K562 (cell line): ENCODE data around the gene NR0B2. TPM values are rescaled to one million over a fixed set of nuclear protein-coding genes. Genes with fewer than 3 reads are reported as not detected.

Experiments
- BCLAF1 ChIP-seq, 2 experiments: fragments of 450-650 bp in 1 of 2; IDR thresholded peaks; 2 replicates each; pipeline ENCODE4 v1.6.1; 2011 to 2017; ENCODE audit warnings: low read depth in 2 of 2, antibody characterized with exemption in 1 of 2, borderline replicate concordance in 1 of 2, low read length in 1 of 2, mild to moderate bottlenecking in 1 of 2, mixed read lengths in 1 of 2; ENCODE audit not compliant: control insufficient read depth in 1 of 2
- ELK1 ChIP-seq: sonication (generic); formaldehyde crosslinking; IDR thresholded peaks from 2 replicates; pipeline ENCODE4 v1.8.1; 2022; ENCODE audit warnings: missing genetic modification reagents
- FIP1L1 ChIP-seq: fragments of 200-400 bp; formaldehyde crosslinking; IDR thresholded peaks from 2 replicates; pipeline ENCODE4 v1.6.1; 2018; ENCODE audit warnings: mild to moderate bottlenecking, low read depth, low read length; ENCODE audit not compliant: poor library complexity, severe bottlenecking
- FOXM1 ChIP-seq, 2 experiments: fragments of 450-650 bp in 1 of 2; sonication (generic) in 1 of 2; formaldehyde crosslinking in 1 of 2; IDR thresholded peaks; 2 replicates each; pipeline versions ENCODE4 v1.6.1 to v1.9.0; 2017 to 2022; ENCODE audit warnings: low read depth in 2 of 2, mild to moderate bottlenecking in 2 of 2, missing genetic modification reagents in 1 of 2, moderate library complexity in 1 of 2
- HMGXB4 ChIP-seq: sonication (generic); formaldehyde crosslinking; IDR thresholded peaks from 2 replicates; pipeline ENCODE4 v1.8.1; 2023; ENCODE audit warnings: mild to moderate bottlenecking, missing genetic modification reagents
- ID3 ChIP-seq, 2 experiments: fragments of 250-450 bp in 1 of 2; fragments of 450-650 bp in 1 of 2; sonication (Bioruptor Pico) in 1 of 2; IDR thresholded peaks; 2 replicates each; pipeline versions ENCODE4 v1.6.1 to v1.8.0; 2016 to 2021; ENCODE audit warnings: mild to moderate bottlenecking in 2 of 2, moderate library complexity in 2 of 2, missing compliant biosample characterization in 1 of 2, missing genetic modification characterization in 1 of 2
- RFX7 ChIP-seq: fragments of 250-450 bp; sonication (Bioruptor Pico); IDR thresholded peaks from 2 replicates; pipeline ENCODE4 v1.5.1; 2021; ENCODE audit warnings: mild to moderate bottlenecking
- ZBTB11 ChIP-seq, 3 experiments: fragments of 200-800 bp in 1 of 3; fragments of 250-450 bp in 1 of 3; fragments of 450-650 bp in 1 of 3; sonication (Bioruptor Pico) in 1 of 3; sonication (Bioruptor generic) in 1 of 3; formaldehyde crosslinking in 1 of 3; IDR thresholded peaks; 2 replicates each; pipeline versions ENCODE4 v1.6.1 to v1.8.0; 2016 to 2022; ENCODE audit warnings: mild to moderate bottlenecking in 2 of 3, missing genetic modification characterization in 2 of 3, missing compliant biosample characterization in 1 of 3, moderate library complexity in 1 of 3
- ZFP36 ChIP-seq: fragments of 150-350 bp; IDR thresholded peaks from 2 replicates; pipeline ENCODE4 v1.6.1; 2018; ENCODE audit warnings: low read length, low read depth; ENCODE audit not compliant: partially characterized antibody
- ZNF76 ChIP-seq: fragments of 250-450 bp; sonication (Bioruptor Pico); IDR thresholded peaks from 2 replicates; pipeline ENCODE4 v1.4.0; 2020; ENCODE audit warnings: mild to moderate bottlenecking, moderate library complexity, borderline replicate concordance
- polyA plus RNA-seq, 8 experiments: library from polyadenylated mRNA; depleted of rRNA in 4 of 8; stranded (reverse) in 5 of 8; unstranded in 3 of 8; fragments of >200 nt; fragmentation: Nextera tagmentation in 2 of 8; fragmentation: Illumina TruSeq in 1 of 8; extraction: Ambion mirVana in 2 of 8; extraction: Trizol in 1 of 8; gene quantifications; 2 replicates each; pipeline versions ENCODE4 v1.2.1 to v1.2.3, GENCODE V29; 2011 to 2014; ENCODE audit warnings: inconsistent platforms in 1 of 8, missing spikeins in 1 of 8
- total RNA-seq, 7 experiments: library from RNA; depleted of rRNA in 6 of 7; stranded (reverse); fragments of >200 nt in 6 of 7; fragmentation: Illumina TruSeq in 2 of 7; extraction: Trizol in 2 of 7; gene quantifications; 2 replicates each; pipeline versions ENCODE4 v1.2.1 to v1.2.3, GENCODE V29; 2011 to 2021; ENCODE audit warnings: low replicate concordance in 1 of 7

NR0B2 gene
- total and polyA plus RNA-seq, 9 of the 15 experiments (the other 6 are each of a cell fraction or from before 2014, with no cell fraction given), result not detected

GRCh38 chr1:26874896-26875295 is 38.9 kb downstream of the NR0B2 start (continued):
- TF ChIP-seq HMGXB4 (CRISPR knock-in tag) (no peak), ELK1 (no peak), BCLAF1 (IDR thresholded peaks at IDR 0.05; ENCODE audit: borderline replicate concordance in 1 of 2, control insufficient read depth in 1 of 2, low read depth in 2 of 2, low read length in 1 of 2) (no peak), ZBTB11 (CRISPR knock-in tag; IDR thresholded peaks at IDR 0.05) (no peak), ZNF76 (no peak), ID3 (CRISPR knock-in tag; IDR thresholded peaks at IDR 0.05) (no peak), ID3 (tag; IDR thresholded peaks at IDR 0.05) (no peak), RFX7 (CRISPR knock-in tag) (no peak), FIP1L1 (no peak), FOXM1 (IDR thresholded peaks at IDR 0.05; ENCODE audit: low read depth) (no peak), FOXM1 (CRISPR knock-in tag; IDR thresholded peaks at IDR 0.05; ENCODE audit: low read depth) (no peak), ZFP36 (no peak)
- TF ChIP-seq, all 486 proteins: peak for 0
